ENCODE results near the gene VSIG10.

DNA sequence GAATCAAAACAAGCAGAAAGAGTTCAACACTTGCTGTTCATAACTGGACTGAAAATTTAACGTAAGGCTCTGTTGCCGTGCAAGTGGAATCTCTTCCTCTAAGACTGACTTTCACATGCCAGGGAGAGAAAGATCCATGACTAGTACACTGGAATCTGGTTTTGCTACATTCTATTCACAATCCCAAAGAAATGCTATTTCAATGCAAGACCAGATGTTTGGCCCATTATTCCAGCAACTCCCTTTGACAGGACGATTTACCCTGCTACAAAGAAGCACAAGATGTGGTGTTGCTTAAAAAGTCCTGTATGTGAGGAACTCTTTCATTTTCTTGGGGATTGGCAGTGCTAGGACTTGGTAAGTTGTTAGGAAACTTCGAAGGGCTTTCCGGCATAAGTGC, 69.9 kb downstream of the VSIG10 start:
- no peak for TF ChIP-seq CTCF (IDR thresholded peaks at IDR 0.05)
- TF ChIP-seq POLR2A (IDR thresholded peaks at IDR 0.05): no peak

All from right lobe of liver (tissue), 4 donors.